Kidney (tissue), 14 donors: ENCODE measurements around the gene THAP4. TPM values are rescaled to one million over a fixed set of nuclear protein-coding genes. Genes with fewer than 3 reads are reported as not detected.

Experiments
- DNase-seq, 5 donors: peaks; one replicate each; pipeline ENCODE4 v3.0.0-alpha.2; 2013 to 2020
- FAIRE-seq: peaks from 2 replicates; lab custom pipeline; 2012; peaks lifted over from hg19 to GRCh38; lab: Jason Lieb, UNC
- H3K27ac ChIP-seq, 2 donors: one replicate each; pipeline ENCODE4 v1.7.0; 2013; ENCODE audit warnings: low read depth in 2 of 2, low read length in 2 of 2, inconsistent platforms in 1 of 2
- H3K27me3 ChIP-seq: one replicate; pipeline ENCODE4 v1.7.1; 2013; ENCODE audit warnings: low read length, inconsistent platforms; ENCODE audit not compliant: control insufficient read depth, insufficient read depth
- H3K36me3 ChIP-seq, 3 donors: one replicate each; pipeline versions ENCODE4 v1.7.0 to v1.7.1; 2013; ENCODE audit warnings: low read length in 3 of 3, control low read depth in 1 of 3, inconsistent platforms in 1 of 3; ENCODE audit not compliant: insufficient read depth in 3 of 3, control insufficient read depth in 2 of 3
- H3K4me1 ChIP-seq, 3 donors: one replicate each; pipeline versions ENCODE4 v1.7.0 to v1.7.1; 2013; ENCODE audit warnings: low read length in 3 of 3, inconsistent platforms in 1 of 3, low read depth in 1 of 3; ENCODE audit not compliant: control insufficient read depth in 2 of 3, insufficient read depth in 2 of 3
- H3K4me3 ChIP-seq, 3 donors: one replicate each; pipeline versions ENCODE4 v1.7.0 to v1.8.1; 2013; ENCODE audit warnings: low read length in 3 of 3, control low read depth in 1 of 3, inconsistent platforms in 1 of 3
- H3K9ac ChIP-seq, 3 donors: one replicate each; pipeline versions ENCODE4 v1.7.0 to v1.7.1; 2013; ENCODE audit warnings: low read length in 3 of 3, control low read depth in 1 of 3, inconsistent platforms in 1 of 3
- H3K9me3 ChIP-seq, 3 donors: one replicate each; pipeline versions ENCODE4 v1.7.0 to v1.7.1; 2013; ENCODE audit warnings: low read length in 3 of 3, control low read depth in 1 of 3, inconsistent platforms in 1 of 3; ENCODE audit not compliant: control insufficient read depth in 2 of 3, insufficient read depth in 1 of 3
- intact Hi-C: fragments of 100-400 bp; cut with DNase I; formaldehyde crosslinking; loops from one replicate; pipeline ENCODE4 v1.11.1; 2022
- polyA plus RNA-seq: library from polyadenylated mRNA; stranded (reverse); fragments of 350-450 nt; fragmentation: Illumina TruSeq; extraction: RNeasy Lipid Tissue Mini Kit (QIAGEN cat#74804); gene quantifications from one replicate; pipeline ENCODE4 v1.2.3, GENCODE V29; 2014; ENCODE audit warnings: low read depth, low replicate concordance; ENCODE audit not compliant: insufficient read depth
- total RNA-seq: library from RNA; stranded (reverse); fragmentation: NEBNext Ultra II Directional; extraction: Animal tissue kit (Norgen Biotek cat#: 25700); gene quantifications from one replicate; pipeline ENCODE4 v1.2.1, GENCODE V29; 2021
- TF ChIP-seq, protein P1 (sequence below): IDR thresholded peaks from 3 replicates; pipeline ENCODE4 v1.5.1; 2012; ENCODE audit warnings: mild to moderate bottlenecking, moderate library complexity, borderline replicate concordance; ENCODE audit not compliant: insufficient read depth; ENCODE audit errors: extremely low read depth
- donor health status: control.
- donor health status: control.
- donor health status: control.
- donor health status: control.
- donor health status: control.
- donor health status: DM: yes; HTN: yes; CAD: no.
- donor health status: Normal renal cell carcinoma (clear cell type).

The THAP4 gene
- total and polyA plus RNA-seq, 2 donors from 2014 or later: 68.0 to 184 TPM

DNA sequence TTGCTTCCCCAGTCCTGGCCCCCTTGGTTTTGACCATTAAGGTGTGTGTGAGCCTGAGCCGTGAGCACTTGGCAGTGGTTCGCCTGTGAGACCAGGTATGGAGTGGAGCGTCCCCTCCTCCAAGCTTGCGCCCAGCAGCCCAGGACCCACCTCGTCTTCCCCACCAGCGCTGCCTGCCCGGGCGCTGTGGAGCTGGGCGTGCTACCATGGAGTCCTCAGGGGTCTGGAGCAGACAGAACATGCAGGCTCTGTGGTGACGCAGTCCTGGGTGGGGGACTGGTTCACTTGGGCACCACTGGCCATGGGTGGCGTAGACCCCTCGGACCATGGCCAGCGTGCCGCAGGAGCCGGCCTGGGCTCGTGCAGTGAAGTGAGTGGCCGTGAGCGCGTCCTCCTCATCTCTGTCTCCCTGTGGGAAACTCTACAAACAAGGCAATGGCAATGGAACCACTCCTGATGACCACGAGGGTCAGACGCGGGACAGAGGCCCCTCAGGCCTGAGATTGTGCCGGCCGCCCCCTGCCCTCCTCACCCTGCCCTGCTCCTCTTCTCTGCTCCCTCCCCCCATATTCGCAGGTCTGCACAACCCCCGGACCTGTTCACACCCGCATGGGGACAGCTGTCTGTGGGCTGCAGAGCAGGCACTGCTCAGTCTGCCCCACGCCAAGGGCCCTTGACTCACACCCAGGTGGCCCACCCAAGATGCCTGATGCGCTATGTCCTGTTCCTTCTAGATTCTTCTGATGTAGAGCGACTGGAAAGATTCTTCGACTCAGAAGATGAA is 34.7 kb upstream of the THAP4 start:
- H3K27me3 ChIP-seq: no peaks in the 10 kb centered on the region
- no peak overlapping the region for H3K9ac ChIP-seq
- no peak overlapping the region for H3K27ac ChIP-seq
- no peak overlapping the region for H3K4me3 ChIP-seq
- DNase-seq: peak in 1 of 5 donors; percentile 60
- FAIRE-seq: no peak
- H3K4me1 ChIP-seq: no peaks in the 10 kb centered on the region
- TF ChIP-seq, protein P1, sequence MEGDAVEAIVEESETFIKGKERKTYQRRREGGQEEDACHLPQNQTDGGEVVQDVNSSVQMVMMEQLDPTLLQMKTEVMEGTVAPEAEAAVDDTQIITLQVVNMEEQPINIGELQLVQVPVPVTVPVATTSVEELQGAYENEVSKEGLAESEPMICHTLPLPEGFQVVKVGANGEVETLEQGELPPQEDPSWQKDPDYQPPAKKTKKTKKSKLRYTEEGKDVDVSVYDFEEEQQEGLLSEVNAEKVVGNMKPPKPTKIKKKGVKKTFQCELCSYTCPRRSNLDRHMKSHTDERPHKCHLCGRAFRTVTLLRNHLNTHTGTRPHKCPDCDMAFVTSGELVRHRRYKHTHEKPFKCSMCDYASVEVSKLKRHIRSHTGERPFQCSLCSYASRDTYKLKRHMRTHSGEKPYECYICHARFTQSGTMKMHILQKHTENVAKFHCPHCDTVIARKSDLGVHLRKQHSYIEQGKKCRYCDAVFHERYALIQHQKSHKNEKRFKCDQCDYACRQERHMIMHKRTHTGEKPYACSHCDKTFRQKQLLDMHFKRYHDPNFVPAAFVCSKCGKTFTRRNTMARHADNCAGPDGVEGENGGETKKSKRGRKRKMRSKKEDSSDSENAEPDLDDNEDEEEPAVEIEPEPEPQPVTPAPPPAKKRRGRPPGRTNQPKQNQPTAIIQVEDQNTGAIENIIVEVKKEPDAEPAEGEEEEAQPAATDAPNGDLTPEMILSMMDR: no peak
- intact Hi-C loops: no loop called here
- peaks cover 0 to 25% (median 15%) of the 10 kb centered on the region in 3 donors for H3K36me3 ChIP-seq
- no peaks in the 10 kb centered on the region for H3K9me3 ChIP-seq

DNA sequence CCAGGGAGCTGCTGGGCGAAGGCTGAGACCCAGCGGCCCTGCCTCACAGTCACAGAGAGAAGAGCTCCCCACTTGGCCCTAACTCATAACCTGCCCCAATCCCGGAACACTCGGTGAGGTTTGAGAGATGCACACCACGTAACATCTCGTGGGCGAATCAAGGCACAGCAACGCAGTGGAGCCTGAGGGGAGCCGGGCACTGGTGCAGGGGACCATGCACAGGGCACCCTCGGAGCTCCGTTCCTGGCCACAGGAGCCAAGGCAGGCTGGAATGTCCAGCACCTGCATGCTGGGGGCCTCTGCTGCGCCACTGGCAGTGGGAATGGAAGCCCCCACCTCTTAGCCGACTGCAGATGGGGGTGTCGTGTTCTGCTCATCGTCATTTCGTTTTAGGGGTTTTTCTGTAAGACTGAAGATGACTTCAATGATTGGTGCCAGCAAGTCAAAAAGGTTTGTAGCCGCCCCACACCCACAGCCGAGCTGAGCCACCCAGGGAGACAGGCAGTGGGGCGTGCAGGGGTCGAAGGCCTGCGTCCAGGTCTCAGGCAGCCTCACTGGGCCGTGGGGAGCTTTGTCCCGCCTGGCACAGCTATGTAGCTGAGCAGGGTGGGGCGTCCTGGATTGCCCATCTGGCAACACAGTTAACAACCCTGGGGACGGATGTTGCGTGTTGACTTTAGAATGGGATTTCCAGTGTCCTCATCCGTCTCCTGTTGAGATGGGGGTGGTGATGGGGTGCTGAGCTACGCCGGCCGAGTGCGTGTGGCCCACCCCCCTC is 33.6 kb upstream of the THAP4 start:
- Histone ChIP-seq H3K27me3 (no peaks in the 10 kb centered on the region), H3K9me3 (no peaks in the 10 kb centered on the region), H3K27ac (no peak overlapping the region), H3K4me1 (no peaks in the 10 kb centered on the region), H3K36me3 (peaks cover 0 to 27% (median 18%) of the 10 kb centered on the region in 3 donors), H3K4me3 (no peak overlapping the region), H3K9ac (no peak overlapping the region)
- TF ChIP-seq, protein P1: no peak
- no peak for FAIRE-seq
- intact Hi-C loops: no loop called here
- DNase-seq: peak in 1 of 5 donors; percentile 54

DNA sequence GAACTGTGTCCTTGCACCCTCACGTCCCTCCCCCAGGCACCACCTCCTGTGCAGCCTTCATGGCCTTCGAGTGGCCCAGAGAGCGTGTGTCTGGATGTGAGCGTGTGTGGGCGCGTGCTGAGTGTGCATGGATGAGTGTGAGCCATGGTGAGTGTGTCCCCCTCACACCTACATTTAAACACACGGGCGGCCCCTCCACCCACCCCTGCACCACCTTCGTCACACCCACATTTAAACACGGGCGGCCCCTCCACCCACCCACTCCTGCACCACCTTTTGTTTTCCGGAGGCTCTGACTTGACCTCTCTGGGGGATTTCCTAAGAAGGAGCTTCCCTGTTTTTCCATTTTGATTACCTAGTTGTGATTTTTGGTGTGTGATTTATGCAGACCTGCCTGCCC is 31.9 kb upstream of the THAP4 start:
- H3K9ac ChIP-seq: no peak overlapping the region
- H3K9me3 ChIP-seq: no peaks in the 10 kb centered on the region
- H3K27me3 ChIP-seq: no peaks in the 10 kb centered on the region
- no peaks in the 10 kb centered on the region for H3K4me1 ChIP-seq
- no peak overlapping the region for H3K4me3 ChIP-seq
- intact Hi-C loops: no loop called here
- FAIRE-seq: no peak
- no peak overlapping the region for H3K27ac ChIP-seq
- H3K36me3 ChIP-seq: peaks cover 0 to 27% (median 18%) of the 10 kb centered on the region in 3 donors
- TF ChIP-seq, protein P1: no peak
- no peak for DNase-seq
